ENCODE measurements around the gene TRIM10.
"Not testable (repeated sequence)": the region's sequence is repeated elsewhere in the genome, so short reads cannot be mapped to it uniquely, and the experiment has no call there.

TRIM10 gene

GRCh38 chr6:30154709-30155519 is 6.1 kb downstream of the TRIM10 start:
- DNase-seq (ENCODE audit: low read depth in 2 of 2, low spot score in 1 of 2) = no peak

- no peak for DNase-seq (ENCODE audit: low read depth in 2 of 2, low spot score in 1 of 2)
These were observed 7.0 kb downstream of the TRIM10 start for GRCh38 chr6:30154061-30154460.

- DNase-seq (ENCODE audit: low read depth in 2 of 2, low spot score in 1 of 2) = no peak
These were observed 8.0 kb downstream of the TRIM10 start for GRCh38 chr6:30152910-30153610.

- no peak for DNase-seq (ENCODE audit: low read depth in 2 of 2, low spot score in 1 of 2)
These were observed 8.9 kb downstream of the TRIM10 start for GRCh38 chr6:30152016-30152673.

- no peak for DNase-seq (ENCODE audit: low read depth in 2 of 2, low spot score in 1 of 2)
These were observed 9.4 kb downstream of the TRIM10 start for GRCh38 chr6:30151580-30151979.

- no peak for DNase-seq (ENCODE audit: low read depth in 2 of 2, low spot score in 1 of 2)
These were observed 10.2 kb downstream of the TRIM10 start for GRCh38 chr6:30150671-30151395.

- no peak for DNase-seq (ENCODE audit: low read depth in 2 of 2, low spot score in 1 of 2)
These were observed 11.0 kb downstream of the TRIM10 start for GRCh38 chr6:30149858-30150550.

GRCh38 chr6:30149234-30149633 is 11.8 kb downstream of the TRIM10 start:
- no peak for DNase-seq (ENCODE audit: low read depth in 2 of 2, low spot score in 1 of 2)

GRCh38 chr6:30147096-30147495 is 13.9 kb downstream of the TRIM10 start:
- DNase-seq (ENCODE audit: low read depth in 2 of 2, low spot score in 1 of 2) = no peak

- no peak for DNase-seq (ENCODE audit: low read depth in 2 of 2, low spot score in 1 of 2)
These were observed 15.2 kb downstream of the TRIM10 start for GRCh38 chr6:30145818-30146217.

GRCh38 chr6:30144811-30145210 is 16.2 kb downstream of the TRIM10 start:
- DNase-seq (ENCODE audit: low read depth in 2 of 2, low spot score in 1 of 2) = no peak

GRCh38 chr6:30143780-30144179 is 17.2 kb downstream of the TRIM10 start:
- no peak for DNase-seq (ENCODE audit: low read depth in 2 of 2, low spot score in 1 of 2)

- no peak for DNase-seq (ENCODE audit: low read depth in 2 of 2, low spot score in 1 of 2)
These were observed 18.3 kb downstream of the TRIM10 start for GRCh38 chr6:30142665-30143064.

GRCh38 chr6:30140240-30140639 is 20.8 kb downstream of the TRIM10 start:
- DNase-seq (ENCODE audit: low read depth in 2 of 2, low spot score in 1 of 2) = not testable (repeated sequence)

- DNase-seq (ENCODE audit: low read depth in 2 of 2, low spot score in 1 of 2) = no peak
These were observed 24.3 kb downstream of the TRIM10 start for GRCh38 chr6:30136570-30137286.

- DNase-seq (ENCODE audit: low read depth in 2 of 2, low spot score in 1 of 2) = no peak
These were observed 25.3 kb downstream of the TRIM10 start, which contains the start of gene TRIM40 for GRCh38 chr6:30135757-30136156. Gene TRIM40, plus strand, starts transcription at chr6:30136140. Its CDS starts 897 bp downstream, at chr6:30137037.

GRCh38 chr6:30135147-30135546 is 25.9 kb downstream of the TRIM10 start:
- DNase-seq (ENCODE audit: low read depth in 2 of 2, low spot score in 1 of 2) = no peak

- no peak for DNase-seq (ENCODE audit: low read depth in 2 of 2, low spot score in 1 of 2)
These were observed 29.0 kb downstream of the TRIM10 start for GRCh38 chr6:30131947-30132497.
